Inflammatory macrophage treated with lipopolysaccharide for 4 hours (primary cell): ENCODE measurements around the gene IFNAR2.

ENCODE experiments used
- DNase-seq: peaks from one replicate; pipeline ENCODE4 v3.0.0-alpha.2; 2020

Gene IFNAR2

GRCh38 chr21:33270986-33271385 lies 41.2 kb downstream of the IFNAR2 start:
- DNase-seq: no peak

- no peak for DNase-seq
These were observed 43.3 kb downstream of the IFNAR2 start for GRCh38 chr21:33273044-33273443.

GRCh38 chr21:33278721-33279120 lies 49.0 kb downstream of the IFNAR2 start:
- no peak for DNase-seq

- DNase-seq: no peak
These were observed 49.6 kb downstream of the IFNAR2 start for GRCh38 chr21:33279330-33279820.
